GM06990 (cell line): ENCODE data around the gene EAF1.
"Not testable (repeated sequence)": the region's sequence is repeated elsewhere in the genome, so short reads cannot be mapped to it uniquely, and the experiment has no call there.

ENCODE experiments used
- DNase-seq: peaks from one replicate; pipeline ENCODE4 v3.0.0-alpha.2; 2011; ENCODE audit not compliant: insufficient read length; ENCODE audit errors: extremely low read depth
- H3K27me3 ChIP-seq: replicated peaks from 2 replicates; pipeline ENCODE4 v1.6.0; 2011; ENCODE audit warnings: low read length; ENCODE audit not compliant: control insufficient read depth, insufficient read depth
- H3K36me3 ChIP-seq: 2 replicates; pipeline ENCODE4 v1.5.1; 2011; ENCODE audit warnings: low read length; ENCODE audit not compliant: control insufficient read depth, insufficient read depth
- H3K4me3 ChIP-seq: replicated peaks from 2 replicates; pipeline ENCODE4 v1.5.1; 2011; ENCODE audit warnings: low read depth, mild to moderate bottlenecking, control low read depth, low read length
- TF ChIP-seq, protein P1 (sequence below): IDR thresholded peaks from 2 replicates; pipeline ENCODE4 v1.5.1; 2011; ENCODE audit warnings: low read length, control low read depth, mild to moderate bottlenecking, inconsistent platforms; ENCODE audit not compliant: insufficient read depth, poor library complexity, severe bottlenecking

EAF1 gene

DNA sequence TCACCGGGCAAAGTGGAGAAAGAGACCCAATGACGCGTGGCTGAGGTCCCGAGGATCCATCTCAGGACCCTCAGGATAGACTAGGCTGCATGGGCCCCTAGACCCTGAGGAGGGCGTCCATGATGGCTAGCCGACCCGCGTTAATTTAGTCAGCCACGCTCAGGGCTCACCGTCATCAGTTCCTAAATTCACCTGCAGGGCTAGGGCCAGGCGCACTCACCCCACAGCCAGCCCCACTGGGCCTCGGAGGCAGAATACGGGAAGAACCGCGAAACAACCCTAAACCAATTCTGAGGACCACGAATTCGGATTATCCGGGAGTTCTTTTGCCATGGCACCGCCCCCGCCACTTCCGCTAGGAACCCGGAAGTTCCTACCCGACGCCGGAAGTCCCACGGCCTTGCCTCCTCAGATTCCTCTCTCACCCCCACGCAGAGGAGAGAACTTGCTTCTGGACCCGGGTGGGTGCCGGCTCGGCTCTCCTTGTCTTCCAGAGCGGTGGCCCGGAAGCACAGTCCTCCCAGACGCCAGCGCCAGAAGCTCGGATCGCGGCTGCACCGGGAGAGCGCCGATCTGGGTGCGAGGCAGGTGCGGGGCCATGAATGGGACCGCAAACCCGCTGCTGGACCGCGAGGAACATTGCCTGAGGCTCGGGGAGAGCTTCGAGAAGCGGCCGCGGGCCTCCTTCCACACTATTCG lies at the start of gene EAF1, which contains the start of gene METTL6:
Gene EAF1, plus strand, starts transcription at position 417 of the 699 bp plus-strand sequence. Its CDS starts 182 bp downstream, at position 599.
Gene METTL6, minus strand, starts transcription at position 363 of the 699 bp plus-strand sequence. CDS start 1,033 bp downstream, outside the sequence.
- peak; percentile 83 for DNase-seq
- Histone ChIP-seq H3K4me3 (peak within 1 kb of the TSS; percentile 95), H3K36me3 (peaks cover 4% of the 10 kb centered on the region), H3K27me3 (no peaks in the 10 kb centered on the region)
- TF ChIP-seq, protein P1, sequence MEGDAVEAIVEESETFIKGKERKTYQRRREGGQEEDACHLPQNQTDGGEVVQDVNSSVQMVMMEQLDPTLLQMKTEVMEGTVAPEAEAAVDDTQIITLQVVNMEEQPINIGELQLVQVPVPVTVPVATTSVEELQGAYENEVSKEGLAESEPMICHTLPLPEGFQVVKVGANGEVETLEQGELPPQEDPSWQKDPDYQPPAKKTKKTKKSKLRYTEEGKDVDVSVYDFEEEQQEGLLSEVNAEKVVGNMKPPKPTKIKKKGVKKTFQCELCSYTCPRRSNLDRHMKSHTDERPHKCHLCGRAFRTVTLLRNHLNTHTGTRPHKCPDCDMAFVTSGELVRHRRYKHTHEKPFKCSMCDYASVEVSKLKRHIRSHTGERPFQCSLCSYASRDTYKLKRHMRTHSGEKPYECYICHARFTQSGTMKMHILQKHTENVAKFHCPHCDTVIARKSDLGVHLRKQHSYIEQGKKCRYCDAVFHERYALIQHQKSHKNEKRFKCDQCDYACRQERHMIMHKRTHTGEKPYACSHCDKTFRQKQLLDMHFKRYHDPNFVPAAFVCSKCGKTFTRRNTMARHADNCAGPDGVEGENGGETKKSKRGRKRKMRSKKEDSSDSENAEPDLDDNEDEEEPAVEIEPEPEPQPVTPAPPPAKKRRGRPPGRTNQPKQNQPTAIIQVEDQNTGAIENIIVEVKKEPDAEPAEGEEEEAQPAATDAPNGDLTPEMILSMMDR: peak; percentile 15

DNA sequence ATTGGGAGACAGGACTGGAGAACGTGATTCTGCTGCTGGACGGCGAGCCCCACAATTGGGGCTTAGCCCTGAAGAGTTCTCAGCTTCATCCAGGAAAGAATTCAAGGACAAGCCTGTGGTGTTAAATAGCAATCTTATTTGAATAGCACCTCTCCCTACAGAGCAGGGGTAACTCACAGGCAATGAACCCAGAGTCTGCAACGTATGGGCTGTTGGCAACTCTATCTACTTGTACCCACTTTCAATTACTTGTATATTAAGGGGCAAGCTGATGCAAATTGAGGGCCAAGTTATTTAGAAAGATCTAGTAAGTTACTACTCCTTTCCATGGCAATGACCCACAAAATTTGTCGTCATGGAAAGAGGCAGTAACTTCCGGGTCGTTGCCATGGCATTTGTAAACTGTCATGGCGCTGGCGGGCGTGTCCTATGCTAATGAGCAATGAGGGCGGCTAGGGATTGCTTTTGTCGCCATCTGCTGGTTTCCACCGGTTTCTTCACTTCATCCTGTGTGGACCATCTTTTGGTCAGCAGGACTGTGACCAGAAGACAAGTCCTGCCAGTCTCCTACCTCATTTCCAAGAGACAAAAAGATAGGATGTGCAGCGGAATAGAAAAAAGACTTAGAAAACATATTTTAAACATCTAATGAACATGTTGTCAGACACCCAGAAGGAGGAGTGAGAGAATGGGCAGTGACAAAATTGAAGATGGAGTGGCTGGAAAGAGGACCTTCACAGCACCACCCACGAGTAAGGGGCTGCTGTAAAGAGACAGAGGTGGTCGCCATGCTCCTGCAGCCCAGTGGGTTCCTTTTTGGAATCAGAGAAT lies 49.2 kb upstream of the EAF1 start:
- Histone ChIP-seq H3K27me3 (no peaks in the 10 kb centered on the region), H3K4me3 (no peak overlapping the region), H3K36me3 (no peaks in the 10 kb centered on the region)
- DNase-seq: peak; percentile 77
- TF ChIP-seq, protein P1: peak; percentile 80

DNA sequence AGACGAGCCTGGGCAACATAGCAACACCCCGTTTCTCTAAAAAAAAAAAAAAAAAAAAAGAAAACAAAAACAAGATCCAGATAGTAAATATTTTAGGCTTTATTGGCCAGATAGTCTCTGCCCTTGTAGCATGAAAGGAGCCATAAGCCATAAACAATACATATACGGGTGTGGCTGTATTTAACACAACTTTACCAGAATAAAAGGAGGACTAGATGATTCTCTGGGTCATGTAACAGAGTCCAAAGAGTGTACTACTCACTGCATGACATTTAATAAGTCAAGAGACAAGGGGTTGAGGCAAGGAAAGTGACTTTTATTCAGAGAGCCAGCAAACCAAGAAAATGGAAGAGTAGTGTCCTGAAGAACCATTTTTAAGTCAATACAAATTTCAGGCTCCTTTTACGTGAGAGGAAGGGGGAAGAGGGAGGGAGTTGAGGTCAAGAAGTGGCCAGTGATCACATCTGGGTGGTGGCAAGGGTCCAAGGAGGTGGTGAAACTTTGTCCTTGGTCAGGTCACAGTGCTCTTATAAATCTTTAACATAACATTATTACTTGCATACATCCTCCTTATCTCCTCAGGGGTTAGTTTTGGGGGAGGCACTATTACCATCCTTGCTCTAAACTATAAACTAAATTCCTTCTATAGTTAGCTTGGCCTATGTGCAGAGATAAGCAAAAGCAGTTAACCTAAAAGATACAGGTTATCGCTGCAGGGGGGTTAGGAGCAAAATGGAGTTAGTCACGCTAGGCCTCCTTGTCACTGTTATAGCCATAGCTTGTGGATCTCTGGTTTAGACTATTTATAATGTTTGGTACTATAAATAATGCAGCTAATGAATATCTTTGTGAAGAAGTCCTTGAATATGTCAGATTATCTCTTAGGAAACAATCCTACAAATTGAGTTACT lies 46.2 kb upstream of the EAF1 start:
- no peak overlapping the region for H3K4me3 ChIP-seq
- TF ChIP-seq, protein P1: no peak
- no peak for DNase-seq
- H3K36me3 ChIP-seq: no peaks in the 10 kb centered on the region
- H3K27me3 ChIP-seq: no peaks in the 10 kb centered on the region

DNA sequence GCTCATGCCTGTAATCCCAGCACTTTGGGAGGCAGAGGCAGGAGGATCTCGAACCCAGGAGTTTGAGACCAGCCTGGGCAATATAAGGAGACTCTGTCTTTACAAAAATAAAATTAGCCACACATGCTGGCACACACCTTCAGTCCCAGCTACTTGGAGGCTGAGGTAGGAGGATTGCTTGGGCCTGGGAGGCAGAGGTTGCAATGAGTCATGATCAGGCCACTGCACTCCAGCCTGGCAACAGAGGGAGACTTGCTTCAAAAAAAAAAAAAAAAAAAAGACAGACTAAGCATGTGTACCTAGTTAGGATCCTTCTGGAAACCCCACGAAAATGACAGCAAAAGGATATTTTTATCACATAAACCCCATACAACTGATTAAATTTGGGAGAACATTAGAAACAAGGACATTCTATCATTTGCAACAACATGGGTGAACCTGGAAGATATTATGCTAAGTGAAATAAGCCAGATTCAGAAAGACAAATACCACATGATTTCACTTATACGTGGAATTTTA lies 44.9 kb upstream of the EAF1 start:
- no peak for DNase-seq
- H3K4me3 ChIP-seq: no peak overlapping the region
- TF ChIP-seq, protein P1: no peak

DNA sequence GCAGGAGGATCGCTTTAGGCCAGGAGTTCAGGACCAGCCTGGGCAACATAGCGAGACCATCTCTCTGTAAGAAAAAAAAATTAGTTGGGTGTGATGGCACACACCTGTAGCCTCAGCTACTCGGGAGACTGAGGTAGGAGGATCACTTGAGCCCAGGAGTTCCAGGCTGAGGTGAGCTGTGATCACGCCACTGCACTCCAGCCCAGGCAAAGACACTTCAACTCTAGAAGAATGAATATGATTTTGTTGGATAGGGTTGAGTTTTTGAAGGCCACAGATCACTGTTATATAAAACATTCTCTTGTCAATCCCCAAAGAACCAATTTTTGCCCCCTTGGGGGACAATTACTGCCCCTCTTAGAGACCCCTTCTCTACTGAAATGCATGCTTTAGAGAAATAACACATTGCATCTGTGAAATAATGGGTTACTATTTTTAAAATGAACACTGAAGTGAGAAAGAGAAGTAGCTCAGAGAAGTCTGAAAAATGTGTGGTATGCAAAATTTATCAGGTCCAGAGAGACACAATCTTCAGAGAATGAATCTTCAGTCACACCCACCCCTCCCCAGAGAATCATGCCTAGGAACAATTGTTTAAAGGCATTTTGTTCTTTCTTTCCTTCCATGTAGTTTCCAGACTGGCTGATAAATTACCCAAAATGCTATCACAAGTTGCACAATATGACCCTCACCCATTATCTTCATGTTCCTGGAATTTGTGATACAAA lies 42.7 kb upstream of the EAF1 start:
- no peaks in the 10 kb centered on the region for H3K27me3 ChIP-seq
- 0 out of 2 replicates have a peak overlapping the region, but pooled peaks have one; percentile 3 for H3K4me3 ChIP-seq
- TF ChIP-seq, protein P1: no peak
- peak; percentile 69 for DNase-seq
- no peaks in the 10 kb centered on the region for H3K36me3 ChIP-seq

More for the DNA sequence above, 44.9 kb upstream of the EAF1 start:
- Histone ChIP-seq H3K36me3 (no peaks in the 10 kb centered on the region), H3K27me3 (no peaks in the 10 kb centered on the region)

DNA sequence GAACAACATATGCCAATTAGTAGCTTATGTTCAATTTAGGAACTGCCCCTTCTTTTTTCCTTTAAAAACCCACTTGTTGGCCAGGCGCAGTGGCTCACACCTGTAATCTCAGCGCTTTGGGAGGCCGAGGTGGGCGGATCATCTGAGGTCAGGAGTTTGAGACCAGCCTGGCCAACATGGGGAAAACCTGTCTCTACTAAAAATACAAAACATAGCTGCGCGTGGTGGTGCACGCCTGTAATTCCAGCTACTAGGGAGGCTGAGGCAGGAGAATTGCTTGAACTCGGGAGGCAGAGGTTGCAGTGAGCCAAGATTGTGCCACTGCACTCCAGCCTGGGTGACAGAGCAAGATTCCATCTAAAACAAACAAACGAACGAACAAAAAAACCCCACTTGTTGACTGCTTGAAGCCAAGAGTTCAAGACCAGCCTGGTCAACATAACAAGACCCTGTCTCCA lies 42.1 kb upstream of the EAF1 start:
- DNase-seq, H3K4me3 ChIP-seq: not testable (repeated sequence)

More for the DNA sequence above, 42.1 kb upstream of the EAF1 start:
- not testable (repeated sequence) for H3K36me3 ChIP-seq, H3K27me3 ChIP-seq
